Sigmoid colon (tissue), 7 donors: ENCODE data around the gene GNS. TPM values are rescaled to one million over a fixed set of nuclear protein-coding genes. Genes with fewer than 3 reads are reported as not detected.

Experiments
- DNase-seq: peaks from one replicate; pipeline ENCODE4 v3.0.0-alpha.2; 2019
- H3K27ac ChIP-seq, 4 donors: fragments of 200-600 bp; sonication (generic); one replicate each; pipeline ENCODE4 v1.5.1; 2016 to 2019; ENCODE audit warnings: mild to moderate bottlenecking in 1 of 4
- H3K27me3 ChIP-seq, 3 donors: fragments of 200-600 bp; sonication (generic); one replicate each; pipeline ENCODE4 v1.5.1; 2019; ENCODE audit warnings: mild to moderate bottlenecking in 1 of 3
- H3K36me3 ChIP-seq, 4 donors: fragments of 200-600 bp; sonication (generic); one replicate each; pipeline ENCODE4 v1.5.1; 2016 to 2019
- H3K4me1 ChIP-seq, 4 donors: fragments of 200-600 bp; sonication (generic); one replicate each; pipeline ENCODE4 v1.5.1; 2017 to 2019
- H3K4me3 ChIP-seq, 4 donors: fragments of 200-600 bp; sonication (generic); one replicate each; pipeline ENCODE4 v1.5.1; 2017 to 2019; ENCODE audit warnings: mild to moderate bottlenecking in 2 of 4, moderate library complexity in 1 of 4
- H3K9me3 ChIP-seq, 4 donors: fragments of 200-600 bp in 3 of 4; sonication (generic) in 3 of 4; one replicate each; pipeline versions ENCODE4 v1.5.1 to v1.6.1; 2013 to 2019
- CTCF ChIP-seq, 4 experiments: fragments of 450-650 bp in 3 of 4; fragments of 200-600 bp in 1 of 4; IDR thresholded peaks; one replicate each; pipeline ENCODE4 v1.5.1; 2016 to 2019; ENCODE audit warnings: antibody characterized with exemption in 4 of 4, mild to moderate bottlenecking in 3 of 4, moderate library complexity in 2 of 4
- EP300 ChIP-seq, 4 donors: sonication (generic); formaldehyde crosslinking; IDR thresholded peaks; one replicate each; pipeline ENCODE4 v1.6.1; 2017; ENCODE audit warnings: antibody characterized with exemption in 4 of 4
- POLR2A ChIP-seq, 2 donors: fragments of 450-650 bp; IDR thresholded peaks; one replicate each; pipeline ENCODE4 v1.6.1; 2016; ENCODE audit warnings: antibody characterized with exemption in 2 of 2, mild to moderate bottlenecking in 2 of 2, moderate library complexity in 2 of 2
- POLR2AphosphoS5 ChIP-seq, 4 donors: sonication (generic); formaldehyde crosslinking; IDR thresholded peaks; one replicate each; pipeline ENCODE4 v1.6.1; 2017; ENCODE audit warnings: antibody characterized with exemption in 4 of 4
- WGBS, 2 donors: extraction: QIAGEN DNeasy Blood & Tissue Kit; methylation state at CpG; one replicate each; pipeline ENCODE4 v1.1.7; 2013; 5-methylcytosine and 5-hydroxymethylcytosine counted together
- intact Hi-C: fragments of 100-400 bp; cut with DNase I; formaldehyde crosslinking; loops from one replicate; pipeline ENCODE4 v1.15.1; 2023
- polyA plus RNA-seq, 3 donors: library from polyadenylated mRNA; stranded (reverse); fragments of 200-250 nt; gene quantifications; one replicate each; pipeline ENCODE4 v1.2.3, GENCODE V29; 2013
- total RNA-seq, 4 donors: library from RNA; depleted of rRNA; stranded (reverse); fragments of >200 nt; gene quantifications; one replicate each; pipeline ENCODE4 v1.1.0, GENCODE V29; 2016
- donor health status: healthy with polysubstance abuse.
- donor health status: Bipolar disorder and iron deficiency.
- donor health status: healthy.

GNS gene
- total and polyA plus RNA-seq, 7 donors = 4.2 to 73.0 (median 65.3) TPM

- H3K36me3 ChIP-seq = peaks cover 3 to 84% (median 28%) of the 10 kb centered on the region in 4 donors
- H3K27ac ChIP-seq = no peak overlapping the region
- no peaks in the 10 kb centered on the region for H3K27me3 ChIP-seq
- TF ChIP-seq POLR2A (IDR thresholded peaks at IDR 0.05) (no peak), CTCF (IDR thresholded peaks at IDR 0.05) (no peak), POLR2AphosphoS5 (IDR thresholded peaks at IDR 0.05) (no peak), EP300 (IDR thresholded peaks at IDR 0.05) (no peak)
- intact Hi-C loops = no loop called here
- no peak overlapping the region for H3K4me3 ChIP-seq
- H3K4me1 ChIP-seq = no peaks in the 10 kb centered on the region
- H3K9me3 ChIP-seq = no peaks in the 10 kb centered on the region
- no peak for DNase-seq
- 15 to 28% methylated on average over 2 of the region's 2 CpGs for WGBS, 2 donors
These were observed 11.5 kb downstream of the GNS start for GRCh38 chr12:64747695-64748094.

- Histone ChIP-seq H3K4me1 (no peaks in the 10 kb centered on the region), H3K36me3 (peaks cover 9 to 90% (median 34%) of the 10 kb centered on the region in 4 donors), H3K4me3 (no peak overlapping the region), H3K27me3 (no peaks in the 10 kb centered on the region), H3K27ac (no peak overlapping the region), H3K9me3 (no peaks in the 10 kb centered on the region)
- no peak for TF ChIP-seq EP300 (IDR thresholded peaks at IDR 0.05)
- no peak for TF ChIP-seq POLR2AphosphoS5 (IDR thresholded peaks at IDR 0.05)
- TF ChIP-seq POLR2A (IDR thresholded peaks at IDR 0.05) = no peak
- TF ChIP-seq CTCF (IDR thresholded peaks at IDR 0.05) = no peak
- intact Hi-C loops = no loop called here
- 74 to 87% methylated on average over 2 of the region's 2 CpGs for WGBS, 2 donors
- no peak for DNase-seq
These were observed 12.5 kb downstream of the GNS start for GRCh38 chr12:64746663-64747062.

- 95 to 98% methylated on average over 2 of the region's 2 CpGs for WGBS, 2 donors
- no peak overlapping the region for H3K4me3 ChIP-seq
- H3K27me3 ChIP-seq = no peaks in the 10 kb centered on the region
- H3K4me1 ChIP-seq = no peaks in the 10 kb centered on the region
- intact Hi-C loops = no loop called here
- DNase-seq = no peak
- peaks cover 9 to 89% (median 34%) of the 10 kb centered on the region in 4 donors for H3K36me3 ChIP-seq
- H3K9me3 ChIP-seq = no peaks in the 10 kb centered on the region
- H3K27ac ChIP-seq = no peak overlapping the region
- no peak for TF ChIP-seq CTCF (IDR thresholded peaks at IDR 0.05)
- no peak for TF ChIP-seq EP300 (IDR thresholded peaks at IDR 0.05)
These were observed 13.2 kb downstream of the GNS start for GRCh38 chr12:64745980-64746379.

- Histone ChIP-seq H3K4me1 (no peaks in the 10 kb centered on the region), H3K9me3 (no peaks in the 10 kb centered on the region), H3K36me3 (peaks cover 11 to 88% (median 35%) of the 10 kb centered on the region in 4 donors), H3K4me3 (no peak overlapping the region), H3K27ac (no peak overlapping the region), H3K27me3 (no peaks in the 10 kb centered on the region)
- no peak for TF ChIP-seq CTCF (IDR thresholded peaks at IDR 0.05)
- no peak for TF ChIP-seq POLR2AphosphoS5 (IDR thresholded peaks at IDR 0.05)
- no peak for TF ChIP-seq POLR2A (IDR thresholded peaks at IDR 0.05)
- TF ChIP-seq EP300 (IDR thresholded peaks at IDR 0.05) = no peak
- intact Hi-C loops = no loop called here
- DNase-seq = no peak
- WGBS, 2 donors = 68 to 90% methylated on average over 7 of the region's 7 CpGs
These were observed 13.9 kb downstream of the GNS start for GRCh38 chr12:64745259-64745807.
